Measurements from ENCODE around the gene NCAPG.

The NCAPG gene

GRCh38 chr4:17810260-17811077, at the start of gene NCAPG, which contains the start of gene DCAF16:
TSS of gene NCAPG (plus strand) at chr4:17810979. CDS start at chr4:17811078, 99 bp downstream.
TSS of gene DCAF16 (minus strand) at chr4:17810757. CDS start at chr4:17804141, 6,616 bp downstream.
- DNase-seq = peak; percentile 99
- ATAC-seq = peak; percentile 92

- DNase-seq = no peak
- ATAC-seq = no peak
These were observed 49.7 kb upstream of the NCAPG start for GRCh38 chr4:17761062-17761461.

- ATAC-seq = no peak
- no peak for DNase-seq
These were observed 48.1 kb upstream of the NCAPG start for GRCh38 chr4:17762726-17763125.

- ATAC-seq = no peak
These were observed 47.4 kb upstream of the NCAPG start for GRCh38 chr4:17763416-17763815.

GRCh38 chr4:17763931-17764330, 46.8 kb upstream of the NCAPG start:
- ATAC-seq = no peak

More at GRCh38 chr4:17763416-17763815, 47.4 kb upstream of the NCAPG start:
- DNase-seq = no peak

GRCh38 chr4:17765514-17766286, 45.1 kb upstream of the NCAPG start:
- no peak for ATAC-seq
- no peak for DNase-seq

More at GRCh38 chr4:17763931-17764330, 46.8 kb upstream of the NCAPG start:
- DNase-seq = no peak

- ATAC-seq (no peak), DNase-seq (no peak)
These were observed 43.8 kb upstream of the NCAPG start for GRCh38 chr4:17766826-17767458.

- ATAC-seq (no peak), DNase-seq (no peak)
These were observed 41.2 kb upstream of the NCAPG start for GRCh38 chr4:17769406-17770174.

- DNase-seq (no peak), ATAC-seq (no peak)
These were observed 39.9 kb upstream of the NCAPG start for GRCh38 chr4:17770845-17771244.

GRCh38 chr4:17771284-17771908, 39.4 kb upstream of the NCAPG start:
- ATAC-seq (no peak), DNase-seq (no peak)

- ATAC-seq (no peak), DNase-seq (no peak)
These were observed 37.6 kb upstream of the NCAPG start for GRCh38 chr4:17773135-17773698.

- DNase-seq (no peak), ATAC-seq (no peak)
These were observed 32.3 kb upstream of the NCAPG start for GRCh38 chr4:17778431-17778830.

GRCh38 chr4:17780501-17781299, 30.1 kb upstream of the NCAPG start:
- no peak for DNase-seq
- no peak for ATAC-seq

GRCh38 chr4:17781300-17782287, 29.2 kb upstream of the NCAPG start, which contains the start of gene FAM184B:
TSS of gene FAM184B (minus strand) at chr4:17781621. CDS start at chr4:17781299, 322 bp downstream.
- ATAC-seq (peak; percentile 34), DNase-seq (peak; percentile 25)

- DNase-seq = no peak
- no peak for ATAC-seq
These were observed 24.9 kb upstream of the NCAPG start for GRCh38 chr4:17785858-17786257.

GRCh38 chr4:17786567-17786966, 24.2 kb upstream of the NCAPG start:
- ATAC-seq (peak; percentile 53), DNase-seq (no peak)

GRCh38 chr4:17787315-17787714, 23.5 kb upstream of the NCAPG start:
- DNase-seq (no peak), ATAC-seq (peak; percentile 78)

- no peak for ATAC-seq
- DNase-seq = no peak
These were observed 21.8 kb upstream of the NCAPG start for GRCh38 chr4:17788956-17789355.

GRCh38 chr4:17794730-17795129, 16.0 kb upstream of the NCAPG start:
- no peak for ATAC-seq
- DNase-seq = no peak
